HEK293T (cell line): ENCODE data around the gene ANKS1A.

ENCODE experiments used
- CTCF ChIA-PET: fragments of 350-600 bp; formaldehyde crosslinking; extraction: SDS; loops from one replicate; lab custom pipeline; 2021; ENCODE audit warnings: antibody characterized with exemption, inconsistent platforms; lab: Yijun Ruan, JAX
- POLR2A ChIA-PET: fragments of 350-600 bp; formaldehyde crosslinking; extraction: SDS; loops from one replicate; lab custom pipeline; 2020; ENCODE audit warnings: antibody characterized with exemption, inconsistent platforms; lab: Yijun Ruan, JAX
- DNase-seq: peaks from one replicate; pipeline ENCODE4 v3.0.0; 2012; ENCODE audit warnings: mixed read lengths; ENCODE audit errors: extremely low spot score
- ARNT ChIP-seq: fragments of 450-650 bp; IDR thresholded peaks from 2 replicates; pipeline ENCODE4 v1.6.1; 2017; ENCODE audit warnings: mild to moderate bottlenecking
- BHLHE40 ChIP-seq: fragments of 450-650 bp; IDR thresholded peaks from 2 replicates; pipeline ENCODE4 v1.6.1; 2016; ENCODE audit warnings: mild to moderate bottlenecking, moderate library complexity, borderline replicate concordance
- CTBP1 ChIP-seq: fragments of 450-650 bp; IDR thresholded peaks from 2 replicates; pipeline ENCODE4 v1.6.1; 2016; ENCODE audit warnings: borderline replicate concordance
- ELF4 ChIP-seq: fragments of 450-650 bp; IDR thresholded peaks from 2 replicates; pipeline ENCODE4 v1.6.1; 2017; ENCODE audit warnings: antibody characterized with exemption
- FOXA1 ChIP-seq: fragments of 450-650 bp; IDR thresholded peaks from 2 replicates; pipeline ENCODE4 v1.6.1; 2016; ENCODE audit warnings: mild to moderate bottlenecking
- FOXK2 ChIP-seq: fragments of 450-650 bp; IDR thresholded peaks from 2 replicates; pipeline ENCODE4 v1.6.1; 2016; ENCODE audit warnings: mild to moderate bottlenecking
- FOXM1 ChIP-seq: fragments of 450-650 bp; IDR thresholded peaks from 2 replicates; pipeline ENCODE4 v1.6.1; 2017; ENCODE audit warnings: mild to moderate bottlenecking, borderline replicate concordance
- HDGF ChIP-seq: fragments of 450-650 bp; IDR thresholded peaks from 2 replicates; pipeline ENCODE4 v1.6.1; 2017; ENCODE audit warnings: antibody characterized with exemption, borderline replicate concordance
- L3MBTL2 ChIP-seq: fragments of 450-650 bp; conservative IDR thresholded peaks from 2 replicates; pipeline ENCODE4 v1.6.1; 2016; ENCODE audit warnings: mild to moderate bottlenecking
- LEF1 ChIP-seq: fragments of 450-650 bp; IDR thresholded peaks from 2 replicates; pipeline ENCODE4 v1.6.1; 2017; ENCODE audit warnings: mild to moderate bottlenecking, borderline replicate concordance
- NFRKB ChIP-seq: fragments of 450-650 bp; IDR thresholded peaks from 2 replicates; pipeline ENCODE4 v1.6.1; 2016; ENCODE audit warnings: mild to moderate bottlenecking, moderate library complexity
- SP1 ChIP-seq: fragments of 450-650 bp; IDR thresholded peaks from 2 replicates; pipeline ENCODE4 v1.6.1; 2017
- SUZ12 ChIP-seq: fragments of 450-650 bp; IDR thresholded peaks from 2 replicates; pipeline ENCODE4 v1.6.1; 2016; ENCODE audit warnings: mild to moderate bottlenecking
- TARDBP ChIP-seq: fragments of 450-650 bp; IDR thresholded peaks from 2 replicates; pipeline ENCODE4 v1.6.1; 2016
- ZNF384 ChIP-seq: fragments of 450-650 bp; IDR thresholded peaks from 2 replicates; pipeline ENCODE4 v1.6.1; 2016
- TF ChIP-seq, protein P1 (sequence below): fragments of 450-650 bp; IDR thresholded peaks from 2 replicates; pipeline ENCODE4 v1.6.1; 2016

ANKS1A gene

GRCh38 chr6:35054106-35054742 is 165.2 kb downstream of the ANKS1A start:
- no peak for DNase-seq
- ChIA-PET POLR2A (no interaction called here), CTCF (interaction anchor here (0.6 kb wide), 1 partner anchor 199 kb away, joined by 3 read pairs; no protein-coding TSS in a partner anchor)
- TF ChIP-seq FOXM1 (no peak), SUZ12 (no peak), HDGF (no peak), BHLHE40 (no peak), LEF1 (no peak), SP1 (no peak), NFRKB (no peak), ZNF384 (no peak)
- TF ChIP-seq, protein P1, sequence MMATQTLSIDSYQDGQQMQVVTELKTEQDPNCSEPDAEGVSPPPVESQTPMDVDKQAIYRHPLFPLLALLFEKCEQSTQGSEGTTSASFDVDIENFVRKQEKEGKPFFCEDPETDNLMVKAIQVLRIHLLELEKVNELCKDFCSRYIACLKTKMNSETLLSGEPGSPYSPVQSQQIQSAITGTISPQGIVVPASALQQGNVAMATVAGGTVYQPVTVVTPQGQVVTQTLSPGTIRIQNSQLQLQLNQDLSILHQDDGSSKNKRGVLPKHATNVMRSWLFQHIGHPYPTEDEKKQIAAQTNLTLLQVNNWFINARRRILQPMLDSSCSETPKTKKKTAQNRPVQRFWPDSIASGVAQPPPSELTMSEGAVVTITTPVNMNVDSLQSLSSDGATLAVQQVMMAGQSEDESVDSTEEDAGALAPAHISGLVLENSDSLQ: no peak

DNA sequence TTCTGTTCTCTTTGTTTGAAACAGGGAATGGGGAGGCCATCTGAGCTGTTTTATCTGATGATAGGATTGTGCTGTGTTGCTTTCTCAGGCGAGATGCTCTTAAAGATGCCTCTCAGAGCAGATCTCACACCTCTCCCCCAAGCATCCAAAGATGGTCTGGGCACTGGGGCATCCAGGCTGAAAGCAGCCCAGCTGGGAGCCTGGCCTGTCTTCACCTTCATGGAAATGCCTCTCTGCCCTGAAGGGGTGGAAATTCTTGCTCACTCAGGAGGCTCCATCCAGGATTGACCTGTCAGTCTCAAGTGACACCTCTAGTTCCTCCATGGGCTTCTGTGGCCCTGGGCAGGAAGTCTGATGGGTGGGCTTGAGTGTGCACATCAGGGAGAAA is 165.7 kb downstream of the ANKS1A start:
- TF ChIP-seq ZNF384 (no peak), ARNT (no peak), HDGF (no peak)
- POLR2A ChIA-PET: no interaction called here
- CTCF ChIA-PET: no interaction called here
- no peak for DNase-seq

DNA sequence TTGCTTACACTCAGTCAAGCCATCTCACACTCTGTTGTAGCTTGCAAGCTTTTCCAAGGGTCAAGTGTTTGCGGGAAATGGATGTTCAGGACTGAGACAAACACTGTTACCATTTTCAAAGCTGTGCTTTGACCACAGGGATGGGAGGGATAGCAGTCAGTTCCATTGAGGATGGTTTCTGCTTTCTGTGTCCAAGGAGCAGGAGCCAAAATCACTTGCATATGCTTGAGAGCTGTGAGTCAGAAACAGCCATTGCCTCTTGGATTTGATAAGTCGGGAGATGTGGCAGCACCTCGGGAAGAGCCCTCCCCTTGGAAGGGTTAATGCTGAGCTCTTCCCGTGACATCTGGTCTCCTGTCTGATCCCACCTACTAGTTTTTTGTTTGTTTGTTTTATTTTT is 166.8 kb downstream of the ANKS1A start:
- ChIA-PET CTCF (no interaction called here), POLR2A (no interaction called here)
- no peak for DNase-seq
- TF ChIP-seq SUZ12 (no peak), LEF1 (no peak), ZNF384 (no peak), CTBP1 (no peak), FOXM1 (no peak), ARNT (no peak), FOXK2 (no peak), TARDBP (no peak), FOXA1 (no peak), HDGF (no peak), BHLHE40 (no peak), L3MBTL2 (no peak), ELF4 (no peak), SP1 (no peak), NFRKB (no peak)
- TF ChIP-seq, protein P1: no peak

DNA sequence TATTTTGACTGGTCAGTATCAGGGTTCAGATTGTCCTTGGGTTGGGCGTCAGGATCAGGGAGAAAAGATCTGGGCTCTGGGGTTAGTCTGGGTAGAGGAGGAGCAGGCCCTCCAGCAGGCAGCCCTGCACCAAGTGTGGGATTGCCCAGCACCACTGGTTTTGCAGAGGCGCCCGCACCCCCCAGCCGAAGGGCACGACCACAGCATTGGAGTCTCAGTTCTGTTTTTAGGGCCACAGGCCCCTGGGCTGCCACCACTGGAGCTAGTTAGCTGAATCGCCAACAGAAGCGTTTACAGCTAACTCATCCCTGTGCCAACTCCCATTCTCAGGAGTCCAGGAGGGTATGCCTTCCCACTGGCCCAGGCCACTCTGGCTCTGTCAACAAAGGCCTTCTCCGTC is 167.9 kb downstream of the ANKS1A start:
- TF ChIP-seq ELF4 (no peak), ARNT (no peak), FOXA1 (no peak), TARDBP (no peak), NFRKB (no peak), SUZ12 (no peak), L3MBTL2 (no peak), BHLHE40 (no peak), FOXM1 (no peak), HDGF (no peak), ZNF384 (no peak), SP1 (no peak), LEF1 (no peak), CTBP1 (no peak), FOXK2 (no peak)
- TF ChIP-seq, protein P1: no peak
- CTCF ChIA-PET: no interaction called here
- POLR2A ChIA-PET: no interaction called here
- no peak for DNase-seq

DNA sequence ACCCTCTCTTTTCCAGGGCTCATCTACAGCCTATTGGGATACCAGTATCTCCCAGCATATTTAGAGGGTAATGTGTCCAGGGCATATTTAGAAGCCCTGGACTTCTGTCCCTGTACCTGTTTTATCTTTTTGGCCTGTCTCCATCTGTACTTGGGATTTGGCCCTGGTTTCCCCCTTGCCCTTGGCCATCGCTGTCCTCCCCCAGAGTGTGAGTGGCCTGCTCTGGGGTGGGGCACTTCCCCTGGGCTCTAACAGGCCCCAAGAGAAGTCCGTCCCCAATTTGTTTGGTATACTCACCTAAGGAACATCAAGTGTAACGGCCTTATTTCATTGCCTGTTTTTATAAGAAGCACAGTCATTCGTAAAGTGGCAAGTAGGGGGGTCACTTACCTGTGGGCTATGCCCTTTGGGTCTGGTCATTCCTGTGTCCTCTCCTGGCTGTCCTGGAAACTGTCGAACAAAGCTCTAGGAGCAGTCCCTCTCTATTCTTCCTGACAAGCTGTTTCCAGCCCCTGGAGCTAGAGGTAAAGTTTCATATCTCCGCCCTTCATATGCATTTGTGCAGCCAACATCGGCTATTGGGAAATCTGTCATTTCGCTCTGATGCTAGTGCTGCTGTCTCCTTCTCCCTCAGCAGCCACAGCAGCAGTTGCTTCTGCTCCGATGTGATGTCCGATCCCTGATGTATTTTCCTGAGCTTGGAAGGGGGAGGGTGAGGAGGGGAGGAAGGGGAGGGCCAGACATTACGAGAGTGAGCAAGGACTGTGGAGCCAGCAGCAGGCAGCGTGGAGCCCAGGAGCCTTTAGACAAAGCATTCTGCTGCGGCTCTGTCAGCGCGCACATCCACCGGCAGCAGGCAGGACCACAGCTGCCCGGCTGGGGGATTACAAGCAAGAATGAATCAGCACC is 168.6 kb downstream of the ANKS1A start:
- TF ChIP-seq ARNT: no peak
- no peak for TF ChIP-seq ZNF384
- no peak for TF ChIP-seq SUZ12
- TF ChIP-seq SP1: no peak
- TF ChIP-seq, protein P1: no peak
- no peak for TF ChIP-seq NFRKB
- TF ChIP-seq FOXA1: no peak
- no peak for TF ChIP-seq FOXM1
- TF ChIP-seq LEF1: no peak
- no peak for TF ChIP-seq ELF4
- no peak for TF ChIP-seq L3MBTL2
- TF ChIP-seq BHLHE40: no peak
- CTCF ChIA-PET: no interaction called here
- no peak for DNase-seq
- POLR2A ChIA-PET: no interaction called here
